Erythroblast (primary cell): ENCODE measurements around the gene DCUN1D3.
"Not testable (repeated sequence)": the region's sequence is repeated elsewhere in the genome, so short reads cannot be mapped to it uniquely, and the experiment has no call there.

ENCODE experiments used
- GATA1 ChIP-seq: IDR thresholded peaks from 2 replicates; pipeline ENCODE4 v1.6.1; 2011; ENCODE audit warnings: low read depth, mild to moderate bottlenecking, control low read depth, low read length, moderate library complexity
- POLR2A ChIP-seq: IDR thresholded peaks from 2 replicates; pipeline ENCODE4 v1.6.1; 2011; ENCODE audit warnings: mild to moderate bottlenecking, low read length

GRCh38 chr16:20945575-20945875 lies 45.4 kb upstream of the DCUN1D3 start:
- not testable (repeated sequence) for TF ChIP-seq POLR2A, GATA1
